Liver (tissue), 9 donors: ENCODE results near the gene IKZF3. TPM values are rescaled to one million over a fixed set of nuclear protein-coding genes. Genes with fewer than 3 reads are reported as not detected.

Experiments used
- DNase-seq: peaks from one replicate; pipeline ENCODE4 v3.0.0-alpha.2; 2017; ENCODE audit warnings: low spot score
- H3K27ac ChIP-seq, 2 donors: one replicate each; pipeline ENCODE4 v1.7.0; 2013; ENCODE audit warnings: inconsistent platforms in 2 of 2, low read length in 2 of 2, control low read depth in 1 of 2, low read depth in 1 of 2, mild to moderate bottlenecking in 1 of 2
- H3K27me3 ChIP-seq, 4 donors: one replicate each; pipeline versions ENCODE4 v1.6.1 to v1.7.0; 2013; ENCODE audit warnings: low read length in 3 of 4, inconsistent platforms in 1 of 4, mild to moderate bottlenecking in 1 of 4, moderate library complexity in 1 of 4; ENCODE audit not compliant: control insufficient read depth in 4 of 4, insufficient read depth in 4 of 4
- H3K36me3 ChIP-seq, 4 donors: one replicate each; pipeline versions ENCODE4 v1.6.1 to v1.7.0; 2013; ENCODE audit warnings: low read length in 3 of 4, mild to moderate bottlenecking in 3 of 4, low read depth in 1 of 4, moderate library complexity in 1 of 4; ENCODE audit not compliant: control insufficient read depth in 4 of 4, insufficient read depth in 3 of 4
- H3K4me1 ChIP-seq, 4 donors: one replicate each; pipeline versions ENCODE4 v1.6.1 to v1.7.0; 2013; ENCODE audit warnings: low read length in 3 of 4, mild to moderate bottlenecking in 3 of 4, moderate library complexity in 1 of 4; ENCODE audit not compliant: control insufficient read depth in 4 of 4, insufficient read depth in 4 of 4
- H3K4me3 ChIP-seq, 3 donors: one replicate each; pipeline versions ENCODE4 v1.6.1 to v1.7.0; 2013; ENCODE audit warnings: low read length in 3 of 3, control low read depth in 1 of 3, low read depth in 1 of 3, mild to moderate bottlenecking in 1 of 3
- H3K9ac ChIP-seq, 2 donors: one replicate each; pipeline ENCODE4 v1.7.0; 2013; ENCODE audit warnings: low read length in 2 of 2, mild to moderate bottlenecking in 2 of 2, moderate library complexity in 2 of 2, control low read depth in 1 of 2, low read depth in 1 of 2
- H3K9me3 ChIP-seq, 4 donors: one replicate each; pipeline versions ENCODE4 v1.6.1 to v1.7.0; 2013; ENCODE audit warnings: low read length in 3 of 4; ENCODE audit not compliant: control insufficient read depth in 4 of 4
- ATF3 ChIP-seq: IDR thresholded peaks from 2 replicates; pipeline ENCODE4 v1.6.1; 2016; ENCODE audit warnings: antibody characterized with exemption
- EGR1 ChIP-seq, 2 donors: IDR thresholded peaks; 2 replicates each; pipeline ENCODE4 v1.6.1; 2016 to 2018; ENCODE audit warnings: antibody characterized with exemption in 2 of 2, low read depth in 2 of 2
- FOXA1 ChIP-seq: IDR thresholded peaks from 2 replicates; pipeline ENCODE4 v1.6.1; 2016; ENCODE audit warnings: antibody characterized with exemption
- FOXA2 ChIP-seq: IDR thresholded peaks from 2 replicates; pipeline ENCODE4 v1.6.1; 2016; ENCODE audit warnings: antibody characterized with exemption
- GABPA ChIP-seq, 2 donors: IDR thresholded peaks in 1 of 2; conservative IDR thresholded peaks in 1 of 2; 2 replicates each; pipeline ENCODE4 v1.6.1; 2016; ENCODE audit warnings: antibody characterized with exemption in 2 of 2, mild to moderate bottlenecking in 1 of 2, moderate library complexity in 1 of 2
- HNF4A ChIP-seq, 2 donors: conservative IDR thresholded peaks; 2 replicates each; pipeline ENCODE4 v1.6.1; 2016; ENCODE audit warnings: antibody characterized with exemption in 2 of 2, mild to moderate bottlenecking in 2 of 2
- HNF4G ChIP-seq: IDR thresholded peaks from 2 replicates; pipeline ENCODE4 v1.6.1; 2016; ENCODE audit warnings: antibody characterized with exemption
- JUND ChIP-seq, 2 donors: IDR thresholded peaks; 2 replicates each; pipeline ENCODE4 v1.6.1; 2016; ENCODE audit warnings: antibody characterized with exemption in 2 of 2
- MAX ChIP-seq: IDR thresholded peaks from 2 replicates; pipeline ENCODE4 v1.6.1; 2016; ENCODE audit warnings: antibody characterized with exemption
- NR2F2 ChIP-seq: IDR thresholded peaks from 2 replicates; pipeline ENCODE4 v1.6.1; 2016; ENCODE audit warnings: antibody characterized with exemption
- RAD21 ChIP-seq, 2 donors: IDR thresholded peaks; 2 replicates each; pipeline ENCODE4 v1.6.1; 2016; ENCODE audit warnings: antibody characterized with exemption in 2 of 2, mild to moderate bottlenecking in 2 of 2
- REST ChIP-seq: IDR thresholded peaks from 2 replicates; pipeline ENCODE4 v1.6.1; 2016; ENCODE audit warnings: antibody characterized with exemption, mild to moderate bottlenecking
- RXRA ChIP-seq, 2 donors: IDR thresholded peaks; 2 replicates each; pipeline ENCODE4 v1.6.1; 2017 to 2018; ENCODE audit warnings: antibody characterized with exemption in 2 of 2, mild to moderate bottlenecking in 1 of 2
- SP1 ChIP-seq: IDR thresholded peaks from 2 replicates; pipeline ENCODE4 v1.6.1; 2018; ENCODE audit warnings: antibody characterized with exemption, mild to moderate bottlenecking
- YY1 ChIP-seq: IDR thresholded peaks from 2 replicates; pipeline ENCODE4 v1.6.1; 2016; ENCODE audit warnings: antibody characterized with exemption, mild to moderate bottlenecking
- ZBTB33 ChIP-seq: IDR thresholded peaks from 2 replicates; pipeline ENCODE4 v1.6.1; 2016; ENCODE audit warnings: antibody characterized with exemption
- WGBS: extraction: QIAGEN DNeasy Blood & Tissue Kit; methylation state at CpG from one replicate; pipeline ENCODE4 v1.1.7; 2013; 5-methylcytosine and 5-hydroxymethylcytosine counted together
- polyA plus RNA-seq, 2 donors: library from polyadenylated mRNA; stranded (reverse) in 1 of 2; unstranded in 1 of 2; fragments of 200-250 nt in 1 of 2; fragments of >200 nt in 1 of 2; fragmentation: Nextera tagmentation in 1 of 2; extraction: Ambion mirVana in 1 of 2; gene quantifications; one replicate each; pipeline versions ENCODE4 v1.2.1 to v1.2.3, GENCODE V29; 2013 to 2015
- total RNA-seq, 2 donors: library from RNA; depleted of rRNA; stranded (reverse); fragments of >200 nt; gene quantifications; one replicate each; pipeline ENCODE4 v1.2.3, GENCODE V29; 2014
- donor health status: healthy.
- donor health status: healthy.
- donor health status: healthy.
- donor health status: healthy.
- donor health status: healthy.

The IKZF3 gene
- total and polyA plus RNA-seq, 4 donors = 0.32 to 2.3 (median 0.83) TPM

GRCh38 chr17:39782980-39783379 lies 81.1 kb downstream of the IKZF3 start:
- Histone ChIP-seq H3K27me3 (no peaks in the 10 kb centered on the region), H3K27ac (no peak overlapping the region), H3K4me3 (no peak overlapping the region), H3K4me1 (no peaks in the 10 kb centered on the region), H3K9ac (no peak overlapping the region), H3K36me3 (no peaks in the 10 kb centered on the region), H3K9me3 (no peaks in the 10 kb centered on the region)
- DNase-seq = no peak
- 95% methylated on average over 1 of the region's 1 CpG for WGBS
- no peak for TF ChIP-seq YY1
- no peak for TF ChIP-seq EGR1 (IDR thresholded peaks at IDR 0.05; ENCODE audit: low read depth in 2 of 2)
- no peak for TF ChIP-seq RXRA (IDR thresholded peaks at IDR 0.05)
- TF ChIP-seq MAX = no peak
- no peak for TF ChIP-seq HNF4A (conservative IDR thresholded peaks at IDR 0.05)
- TF ChIP-seq HNF4G = no peak
- TF ChIP-seq FOXA1 = no peak
- no peak for TF ChIP-seq SP1
- TF ChIP-seq NR2F2 = no peak
- TF ChIP-seq GABPA (IDR thresholded peaks at IDR 0.05 in 1 of 2, conservative IDR thresholded peaks at IDR 0.05 in 1 of 2) = no peak
- no peak for TF ChIP-seq JUND (IDR thresholded peaks at IDR 0.05)
- TF ChIP-seq RAD21 (IDR thresholded peaks at IDR 0.05) = no peak
- no peak for TF ChIP-seq FOXA2

- Histone ChIP-seq H3K9ac (no peak overlapping the region), H3K36me3 (no peaks in the 10 kb centered on the region), H3K4me1 (no peaks in the 10 kb centered on the region), H3K4me3 (no peak overlapping the region), H3K9me3 (no peaks in the 10 kb centered on the region), H3K27ac (no peak overlapping the region), H3K27me3 (no peaks in the 10 kb centered on the region)
- no peak for DNase-seq
- 39% methylated on average over 4 of the region's 4 CpGs for WGBS
- no peak for TF ChIP-seq SP1
- no peak for TF ChIP-seq HNF4A (conservative IDR thresholded peaks at IDR 0.05)
- no peak for TF ChIP-seq ATF3
- TF ChIP-seq FOXA2 = no peak
- no peak for TF ChIP-seq REST
- TF ChIP-seq ZBTB33 = no peak
Observed at GRCh38 chr17:39782481-39782880, 81.6 kb downstream of the IKZF3 start.
